Measurements from ENCODE around the gene WDR91. TPM values are rescaled to one million over a fixed set of nuclear protein-coding genes. Genes with fewer than 3 reads are reported as not detected.

Gene WDR91
- total RNA-seq, 1 donor from 2014 or later = 9.3 TPM

Other genes starting within 250 kb of the WDR91 start
- 2.1 TPM for gene AGBL3, start 225.0 kb downstream of the WDR91 start, total RNA-seq
- gene TMEM140, start 63.5 kb downstream of the WDR91 start, total RNA-seq = 32.4 TPM
- 15.0 TPM for gene CYREN, start 40.8 kb downstream of the WDR91 start, total RNA-seq
- gene STRA8, start 22.3 kb upstream of the WDR91 start, total RNA-seq = not detected